ENCODE data around the gene NBR1. TPM values are rescaled to one million over a fixed set of nuclear protein-coding genes. Genes with fewer than 3 reads are reported as not detected.
"Not testable (repeated sequence)": the region's sequence is repeated elsewhere in the genome, so short reads cannot be mapped to it uniquely, and the experiment has no call there.

The NBR1 gene
- total RNA-seq, 4 donors from 2014 or later, result 83.3 to 156 (median 104) TPM

DNA sequence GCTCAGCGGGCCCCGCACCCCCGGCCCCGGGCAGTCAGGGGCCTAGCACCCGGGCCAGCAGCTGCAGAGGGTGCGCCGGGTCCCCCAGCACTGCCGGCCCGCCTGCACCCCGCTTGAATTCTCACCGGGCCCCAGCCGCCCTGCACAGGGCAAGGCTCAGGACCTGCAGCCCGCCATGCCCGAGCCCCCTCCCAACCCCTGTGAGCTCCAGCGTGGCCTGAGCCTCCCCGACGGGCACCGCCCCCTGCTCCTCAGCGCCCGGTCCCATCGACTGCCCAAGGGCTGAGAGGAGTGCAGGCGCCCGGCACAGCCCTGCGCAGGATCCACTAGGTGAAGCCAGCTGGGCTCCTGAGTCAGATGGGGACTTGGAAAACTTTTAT lies 44.1 kb upstream of the NBR1 start:
- Histone ChIP-seq H3K36me3 (peaks cover 0 to 12% (median 2%) of the 10 kb centered on the region in 4 donors), H3K27ac (replicated peaks in 1 of 4) (no peak overlapping the region), H3K4me3 (no peak overlapping the region), H3K27me3 (no peaks in the 10 kb centered on the region), H3K4me1 (peaks cover 14 to 44% (median 35%) of the 10 kb centered on the region in 4 donors), H3K9me3 (no peaks in the 10 kb centered on the region)
- intact Hi-C loops (cut with DNase I), result loop anchor here (5.0 kb wide), 1 partner anchor 45 kb away; the partner anchor contains the start of gene NBR1
- 98% methylated on average over 12 of the region's 24 CpGs for WGBS
- DNase-seq (ENCODE audit: extremely low spot score), result no peak
- no peak for TF ChIP-seq POLR2A (IDR thresholded peaks at IDR 0.05; ENCODE audit: low read depth)
- no peak for TF ChIP-seq POLR2AphosphoS5 (IDR thresholded peaks at IDR 0.05)
- no peak for TF ChIP-seq EP300 (IDR thresholded peaks at IDR 0.05)
- TF ChIP-seq, protein P1, sequence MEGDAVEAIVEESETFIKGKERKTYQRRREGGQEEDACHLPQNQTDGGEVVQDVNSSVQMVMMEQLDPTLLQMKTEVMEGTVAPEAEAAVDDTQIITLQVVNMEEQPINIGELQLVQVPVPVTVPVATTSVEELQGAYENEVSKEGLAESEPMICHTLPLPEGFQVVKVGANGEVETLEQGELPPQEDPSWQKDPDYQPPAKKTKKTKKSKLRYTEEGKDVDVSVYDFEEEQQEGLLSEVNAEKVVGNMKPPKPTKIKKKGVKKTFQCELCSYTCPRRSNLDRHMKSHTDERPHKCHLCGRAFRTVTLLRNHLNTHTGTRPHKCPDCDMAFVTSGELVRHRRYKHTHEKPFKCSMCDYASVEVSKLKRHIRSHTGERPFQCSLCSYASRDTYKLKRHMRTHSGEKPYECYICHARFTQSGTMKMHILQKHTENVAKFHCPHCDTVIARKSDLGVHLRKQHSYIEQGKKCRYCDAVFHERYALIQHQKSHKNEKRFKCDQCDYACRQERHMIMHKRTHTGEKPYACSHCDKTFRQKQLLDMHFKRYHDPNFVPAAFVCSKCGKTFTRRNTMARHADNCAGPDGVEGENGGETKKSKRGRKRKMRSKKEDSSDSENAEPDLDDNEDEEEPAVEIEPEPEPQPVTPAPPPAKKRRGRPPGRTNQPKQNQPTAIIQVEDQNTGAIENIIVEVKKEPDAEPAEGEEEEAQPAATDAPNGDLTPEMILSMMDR (IDR thresholded peaks at IDR 0.05), result no peak

DNA sequence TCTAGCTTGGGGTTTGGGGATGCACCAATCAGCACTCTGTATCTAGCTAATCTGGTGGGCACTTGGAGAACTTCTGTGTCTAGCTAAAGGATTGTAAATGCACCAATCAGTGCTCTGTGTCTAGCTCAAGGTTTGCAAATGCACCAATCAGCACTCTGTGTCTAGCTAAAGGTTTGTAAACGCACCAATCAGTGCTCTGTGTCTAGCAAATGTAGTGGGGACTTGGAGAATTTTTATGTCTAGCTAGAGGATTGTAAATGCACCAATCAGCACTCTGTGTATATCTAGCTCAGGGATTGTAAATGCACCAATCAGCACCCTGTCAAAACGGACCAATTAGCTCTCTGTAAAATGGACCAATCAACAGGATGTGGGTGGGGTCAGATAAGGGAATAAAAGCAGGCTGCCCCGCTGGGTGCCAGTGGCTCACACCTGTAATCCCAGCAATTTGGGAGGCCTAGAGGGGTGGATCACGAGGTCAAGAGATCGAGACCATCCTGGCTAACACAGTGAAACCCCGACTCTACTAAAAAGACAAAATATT lies 43.6 kb upstream of the NBR1 start:
- not testable (repeated sequence) for H3K9me3 ChIP-seq; DNase-seq (ENCODE audit: extremely low spot score); H3K4me3 ChIP-seq; H3K27ac ChIP-seq (replicated peaks in 1 of 4); H3K27me3 ChIP-seq
- H3K36me3 ChIP-seq, result peaks cover 0 to 18% (median 5%) of the 10 kb centered on the region in 4 donors
- intact Hi-C loops (cut with DNase I), result loop anchor here (5.0 kb wide), 1 partner anchor 45 kb away; the partner anchor contains the start of gene NBR1
- 96% methylated on average over 6 of the region's 6 CpGs for WGBS
- peaks cover 14 to 44% (median 35%) of the 10 kb centered on the region in 4 donors for H3K4me1 ChIP-seq

DNA sequence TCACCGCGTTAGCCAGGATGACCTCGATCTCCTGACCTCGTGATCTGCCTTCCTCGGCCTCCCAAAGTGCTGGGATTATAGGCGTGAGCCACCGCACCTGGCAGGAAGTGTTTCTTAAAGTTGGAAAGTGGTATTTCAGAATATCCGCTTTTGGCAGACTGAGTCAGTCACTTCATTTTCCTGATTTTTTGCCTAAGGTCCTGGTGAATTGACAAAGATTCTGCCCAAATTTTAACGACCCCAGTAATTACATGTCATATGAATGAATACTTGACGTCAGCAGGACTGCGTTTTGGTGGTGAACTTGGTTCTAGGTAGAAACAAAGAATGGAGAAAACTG lies 41.4 kb upstream of the NBR1 start:
- WGBS, result 74% methylated on average over 11 of the region's 11 CpGs
- H3K36me3 ChIP-seq, result peaks cover 16 to 40% (median 23%) of the 10 kb centered on the region in 4 donors
- no peaks in the 10 kb centered on the region for H3K9me3 ChIP-seq
- H3K27ac ChIP-seq (replicated peaks in 1 of 4), result peak overlapping the region; percentile 54 to 71 (median 60)
- H3K4me3 ChIP-seq, result peak overlapping the region in 3 of 4 donors; percentile 1 to 29 (median 19)
- peaks cover 9 to 38% (median 28%) of the 10 kb centered on the region in 4 donors for H3K4me1 ChIP-seq
- DNase-seq (ENCODE audit: extremely low spot score), result no peak
- TF ChIP-seq POLR2AphosphoS5 (IDR thresholded peaks at IDR 0.05) (no peak), EP300 (IDR thresholded peaks at IDR 0.05) (no peak), POLR2A (IDR thresholded peaks at IDR 0.05; ENCODE audit: low read depth) (no peak)
- TF ChIP-seq, protein P1 (IDR thresholded peaks at IDR 0.05), result no peak
- H3K27me3 ChIP-seq, result no peaks in the 10 kb centered on the region
- intact Hi-C loops (cut with DNase I), result loop anchor here (5.0 kb wide), 1 partner anchor 43 kb away; the partner anchor contains the start of gene NBR1

DNA sequence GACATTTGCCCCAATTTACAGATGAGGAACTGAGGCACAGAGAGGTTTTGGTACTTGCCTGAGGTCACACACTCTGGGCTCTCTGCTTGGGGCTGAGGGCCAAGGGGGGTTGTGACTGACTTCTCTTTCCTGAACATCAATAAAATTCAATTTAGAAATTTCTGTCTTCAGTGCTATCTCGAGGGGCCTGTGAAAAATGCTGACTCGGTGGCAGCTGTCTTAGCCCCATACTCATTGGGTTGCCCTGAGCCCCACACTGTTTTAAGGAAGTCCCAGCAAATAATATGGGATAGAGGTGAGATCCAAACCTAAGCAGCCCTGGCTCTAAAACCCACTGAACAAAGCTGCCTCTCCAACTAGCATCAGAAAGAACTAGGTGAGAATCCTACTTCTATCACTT lies 38.9 kb upstream of the NBR1 start:
- Histone ChIP-seq H3K36me3 (peaks cover 25 to 56% (median 33%) of the 10 kb centered on the region in 4 donors), H3K27ac (replicated peaks in 1 of 4) (no peak overlapping the region), H3K4me3 (no peak overlapping the region), H3K27me3 (no peaks in the 10 kb centered on the region), H3K4me1 (peaks cover 0 to 19% (median 9%) of the 10 kb centered on the region in 4 donors), H3K9me3 (no peaks in the 10 kb centered on the region)
- no peak for DNase-seq (ENCODE audit: extremely low spot score)
- TF ChIP-seq, protein P1 (IDR thresholded peaks at IDR 0.05), result no peak
- TF ChIP-seq POLR2AphosphoS5 (IDR thresholded peaks at IDR 0.05), result no peak
- intact Hi-C loops (cut with DNase I), result no loop called here
- WGBS, result 96% methylated on average over 2 of the region's 2 CpGs

DNA sequence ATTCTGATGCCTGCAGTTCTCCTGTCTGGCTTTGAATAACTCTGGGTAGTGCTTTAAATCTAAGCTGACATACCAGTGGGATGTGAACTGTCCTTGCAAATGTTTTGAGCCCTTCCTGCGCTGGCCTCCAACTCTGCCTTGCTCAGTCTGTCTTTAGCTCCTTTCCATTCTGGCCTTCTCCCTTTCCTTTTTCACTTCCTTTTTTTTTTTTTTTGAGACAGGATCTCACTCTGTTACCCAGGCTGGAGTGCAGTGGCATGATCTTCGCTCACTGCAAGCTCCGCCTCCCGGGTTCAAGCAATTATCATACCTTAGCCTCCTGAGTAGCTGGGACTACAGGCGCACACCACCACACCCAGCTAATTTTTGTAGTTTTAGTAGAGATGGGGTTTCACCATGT lies 37.6 kb upstream of the NBR1 start:
- H3K4me1 ChIP-seq, result peaks cover 0 to 15% (median 8%) of the 10 kb centered on the region in 4 donors
- H3K27ac ChIP-seq (replicated peaks in 1 of 4); intact Hi-C loops (cut with DNase I); DNase-seq (ENCODE audit: extremely low spot score); H3K27me3 ChIP-seq; H3K9me3 ChIP-seq; H3K4me3 ChIP-seq: not testable (repeated sequence)
- 85% methylated on average over 5 of the region's 5 CpGs for WGBS
- peaks cover 25 to 51% (median 33%) of the 10 kb centered on the region in 4 donors for H3K36me3 ChIP-seq

Data from esophagus muscularis mucosa (tissue), 4 donors.